22Rv1 (cell line): ENCODE measurements around the gene NAV2.

Experiments
- H3K27ac ChIP-seq: fragments of 450-650 bp; 2 replicates; pipeline ENCODE4 v1.5.1; 2017
- CTCF ChIP-seq: fragments of 450-650 bp; IDR thresholded peaks from 2 replicates; pipeline ENCODE4 v1.5.1; 2017; ENCODE audit warnings: mild to moderate bottlenecking
- ZFX ChIP-seq: fragments of 450-650 bp; IDR thresholded peaks from 2 replicates; pipeline ENCODE4 v1.6.1; 2017; ENCODE audit warnings: antibody characterized with exemption, borderline replicate concordance

The NAV2 gene

GRCh38 chr11:20084921-20085814 is 372.5 kb downstream of the NAV2 start:
- TF ChIP-seq ZFX: no peak
- TF ChIP-seq CTCF: no peak

GRCh38 chr11:20085918-20086317 is 373.3 kb downstream of the NAV2 start:
- no peak overlapping the region for H3K27ac ChIP-seq
- TF ChIP-seq ZFX (no peak), CTCF (no peak)

More at GRCh38 chr11:20084921-20085814, 372.5 kb downstream of the NAV2 start:
- H3K27ac ChIP-seq: no peak overlapping the region

GRCh38 chr11:20087118-20087521 is 374.5 kb downstream of the NAV2 start:
- H3K27ac ChIP-seq: no peak overlapping the region
- TF ChIP-seq ZFX (no peak), CTCF (no peak)

- no peak for TF ChIP-seq ZFX
- no peak for TF ChIP-seq CTCF
- H3K27ac ChIP-seq: no peak overlapping the region
These were observed 376.0 kb downstream of the NAV2 start for GRCh38 chr11:20088397-20089225.

GRCh38 chr11:20089367-20089766 is 376.7 kb downstream of the NAV2 start:
- TF ChIP-seq ZFX (no peak), CTCF (no peak)
- no peak overlapping the region for H3K27ac ChIP-seq

- no peak for TF ChIP-seq CTCF
- TF ChIP-seq ZFX: no peak
- H3K27ac ChIP-seq: no peak overlapping the region
These were observed 377.4 kb downstream of the NAV2 start for GRCh38 chr11:20089796-20090653.
